ACHN (cell line): ENCODE results near the gene DPP7.

Source experiments
- DNase-seq: peaks from one replicate; pipeline ENCODE4 v3.0.0-alpha.2; 2015
- in situ Hi-C: cut with HindIII; loops from 2 replicates; pipeline ENCODE4 v1.10.0; 2017; ENCODE audit warnings: low sequenced_read_pairs, low pct_ligation_motif_present, low pct_unique_long_range_greater_than_20kb

Gene DPP7

DNA sequence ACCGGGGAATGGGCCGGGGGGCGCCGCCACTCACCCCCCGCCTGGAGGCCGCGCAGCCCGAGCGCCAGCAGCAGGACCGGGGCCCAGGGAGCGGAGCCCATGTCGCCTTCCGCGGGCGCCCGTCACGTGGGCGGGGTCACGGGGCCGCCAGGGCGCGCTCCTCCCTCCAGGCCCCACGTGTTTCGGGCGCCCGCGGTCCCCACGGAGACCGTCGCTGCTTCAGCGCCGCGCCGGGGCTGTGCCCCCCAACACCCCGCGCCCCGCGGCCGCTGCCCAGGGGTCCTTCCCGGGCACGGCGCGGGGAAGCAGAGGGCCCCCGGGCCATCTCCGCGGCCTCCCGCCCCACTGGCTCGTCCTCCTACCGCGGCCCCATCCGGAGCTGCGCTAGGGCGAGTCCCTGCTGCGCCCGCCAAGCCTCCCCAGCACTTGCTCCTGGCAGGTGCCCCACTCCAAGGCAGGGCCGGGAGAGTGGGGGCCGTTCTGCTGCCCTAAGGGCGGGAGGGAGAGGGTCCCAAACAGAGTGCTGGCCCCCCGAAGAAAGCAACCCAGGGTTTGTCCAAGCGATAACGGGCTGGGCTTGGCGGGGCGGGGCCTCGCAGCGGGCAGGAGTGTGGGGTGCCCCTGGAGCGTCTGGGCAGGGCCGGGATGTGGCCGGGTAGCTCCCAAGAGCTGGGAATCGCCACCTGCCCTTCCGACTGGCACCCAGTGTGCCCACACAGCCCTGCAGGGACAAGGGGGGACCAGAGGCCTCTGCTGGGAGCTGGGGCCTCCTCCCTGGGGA, at the start of gene DPP7:
TSS of gene DPP7 (minus strand) at position 121 of the 781 bp plus-strand sequence. CDS start at position 101, 20 bp downstream.
- peak; percentile 49 for DNase-seq
- in situ Hi-C loops, result no loop called here

DNA sequence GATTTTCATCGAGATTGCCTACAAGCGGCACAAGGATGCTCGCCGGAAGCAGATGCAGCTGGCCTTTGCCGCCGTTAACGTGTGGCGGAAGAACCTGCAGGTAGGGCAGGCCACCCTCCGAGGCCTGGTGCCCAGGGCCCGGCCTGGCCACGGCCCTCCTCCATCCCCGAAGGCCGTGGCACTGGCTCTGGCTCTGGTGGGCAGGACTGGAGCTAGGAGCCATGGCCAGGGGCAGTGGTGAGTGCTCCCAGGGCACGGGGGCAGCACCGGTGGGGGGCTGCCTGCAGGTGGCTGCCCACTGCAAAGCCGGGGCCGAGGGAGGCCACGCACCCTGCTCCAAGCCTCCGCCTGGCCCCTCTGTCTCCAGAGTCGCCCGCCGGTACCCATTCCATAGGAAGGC, 49.3 kb upstream of the DPP7 start:
- in situ Hi-C loops, result no loop called here
- no peak for DNase-seq

DNA sequence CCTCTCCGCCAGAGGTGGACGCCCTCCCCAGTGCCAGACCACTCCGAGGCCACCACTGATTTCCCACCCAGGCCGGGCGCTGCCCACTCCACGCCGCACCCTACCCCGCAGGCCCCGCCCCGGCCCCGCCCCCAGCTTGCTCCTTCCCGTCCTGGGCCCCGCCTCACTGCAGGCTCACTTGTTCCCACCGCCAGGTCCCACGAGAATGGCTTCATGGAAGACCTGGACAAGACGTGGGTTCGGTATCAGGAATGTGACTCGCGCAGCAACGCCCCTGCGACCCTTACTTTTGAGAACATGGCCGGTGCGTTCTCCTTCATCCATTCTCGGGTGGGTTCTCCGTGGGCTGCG, 48.8 kb upstream of the DPP7 start:
- no peak for DNase-seq
- in situ Hi-C loops, result no loop called here

DNA sequence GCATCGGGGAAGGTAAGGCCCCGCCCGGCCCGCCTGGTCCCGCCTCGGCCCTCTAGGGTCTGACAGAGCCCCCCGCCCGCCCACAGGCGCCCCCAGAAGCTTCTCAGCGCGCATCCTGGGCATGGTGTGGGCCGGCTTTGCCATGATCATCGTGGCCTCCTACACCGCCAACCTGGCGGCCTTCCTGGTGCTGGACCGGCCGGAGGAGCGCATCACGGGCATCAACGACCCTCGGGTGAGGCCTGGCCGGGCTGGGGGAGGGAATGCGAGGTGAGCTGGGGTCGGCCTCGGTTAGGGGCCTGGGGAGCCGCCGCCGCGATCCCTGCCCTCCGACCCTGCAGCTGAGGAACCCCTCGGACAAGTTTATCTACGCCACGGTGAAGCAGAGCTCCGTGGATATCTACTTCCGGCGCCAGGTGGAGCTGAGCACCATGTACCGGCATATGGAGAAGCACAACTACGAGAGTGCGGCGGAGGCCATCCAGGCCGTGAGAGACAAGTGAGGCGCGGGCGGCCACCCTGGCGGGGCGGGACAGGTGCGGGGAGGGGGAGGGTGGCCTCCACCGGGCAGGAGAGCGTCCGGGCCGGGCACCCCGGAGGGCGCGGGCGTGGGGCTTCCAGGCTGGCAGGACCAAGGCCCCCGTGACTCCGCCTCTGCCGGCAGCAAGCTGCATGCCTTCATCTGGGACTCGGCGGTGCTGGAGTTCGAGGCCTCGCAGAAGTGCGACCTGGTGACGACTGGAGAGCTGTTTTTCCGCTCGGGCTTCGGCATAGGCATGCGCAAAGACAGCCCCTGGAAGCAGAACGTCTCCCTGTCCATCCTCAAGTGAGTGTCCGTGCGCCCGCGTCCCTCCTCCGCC, 48.2 kb upstream of the DPP7 start:
- no peak for DNase-seq
- in situ Hi-C loops, result no loop called here

DNA sequence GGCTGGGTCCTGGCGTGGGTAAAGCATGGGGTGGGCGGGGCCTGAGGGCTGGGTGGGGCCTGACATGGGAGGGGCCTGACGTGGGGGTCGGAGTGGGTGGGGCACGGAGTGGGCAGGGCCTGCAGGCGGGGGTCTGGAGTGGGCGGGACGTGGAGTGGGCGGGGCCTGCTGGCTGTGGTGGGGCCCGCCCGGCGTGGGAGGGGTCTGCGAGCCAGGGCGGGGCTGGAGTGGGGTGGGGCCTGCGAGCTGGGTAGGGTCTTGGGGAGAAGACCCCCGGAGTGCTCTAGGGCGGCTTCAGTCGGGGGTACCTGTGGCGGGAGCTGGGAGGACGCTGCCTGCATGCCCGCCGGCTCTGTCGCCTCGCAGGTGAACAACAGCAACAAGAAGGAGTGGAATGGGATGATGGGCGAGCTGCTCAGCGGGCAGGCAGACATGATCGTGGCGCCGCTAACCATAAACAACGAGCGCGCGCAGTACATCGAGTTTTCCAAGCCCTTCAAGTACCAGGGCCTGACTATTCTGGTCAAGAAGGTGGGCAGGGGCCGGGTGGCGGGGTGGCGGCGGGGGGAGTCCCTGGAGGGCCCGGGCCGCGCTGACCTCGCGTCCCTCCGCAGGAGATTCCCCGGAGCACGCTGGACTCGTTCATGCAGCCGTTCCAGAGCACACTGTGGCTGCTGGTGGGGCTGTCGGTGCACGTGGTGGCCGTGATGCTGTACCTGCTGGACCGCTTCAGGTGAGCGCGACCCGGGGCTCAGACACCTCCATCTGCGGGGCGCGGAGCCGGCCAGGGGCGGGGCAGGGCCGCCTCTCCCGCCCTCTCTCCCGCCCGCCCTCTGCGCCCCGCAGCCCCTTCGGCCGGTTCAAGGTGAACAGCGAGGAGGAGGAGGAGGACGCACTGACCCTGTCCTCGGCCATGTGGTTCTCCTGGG, 47.3 kb upstream of the DPP7 start:
- in situ Hi-C loops, result no loop called here
- DNase-seq, result no peak

DNA sequence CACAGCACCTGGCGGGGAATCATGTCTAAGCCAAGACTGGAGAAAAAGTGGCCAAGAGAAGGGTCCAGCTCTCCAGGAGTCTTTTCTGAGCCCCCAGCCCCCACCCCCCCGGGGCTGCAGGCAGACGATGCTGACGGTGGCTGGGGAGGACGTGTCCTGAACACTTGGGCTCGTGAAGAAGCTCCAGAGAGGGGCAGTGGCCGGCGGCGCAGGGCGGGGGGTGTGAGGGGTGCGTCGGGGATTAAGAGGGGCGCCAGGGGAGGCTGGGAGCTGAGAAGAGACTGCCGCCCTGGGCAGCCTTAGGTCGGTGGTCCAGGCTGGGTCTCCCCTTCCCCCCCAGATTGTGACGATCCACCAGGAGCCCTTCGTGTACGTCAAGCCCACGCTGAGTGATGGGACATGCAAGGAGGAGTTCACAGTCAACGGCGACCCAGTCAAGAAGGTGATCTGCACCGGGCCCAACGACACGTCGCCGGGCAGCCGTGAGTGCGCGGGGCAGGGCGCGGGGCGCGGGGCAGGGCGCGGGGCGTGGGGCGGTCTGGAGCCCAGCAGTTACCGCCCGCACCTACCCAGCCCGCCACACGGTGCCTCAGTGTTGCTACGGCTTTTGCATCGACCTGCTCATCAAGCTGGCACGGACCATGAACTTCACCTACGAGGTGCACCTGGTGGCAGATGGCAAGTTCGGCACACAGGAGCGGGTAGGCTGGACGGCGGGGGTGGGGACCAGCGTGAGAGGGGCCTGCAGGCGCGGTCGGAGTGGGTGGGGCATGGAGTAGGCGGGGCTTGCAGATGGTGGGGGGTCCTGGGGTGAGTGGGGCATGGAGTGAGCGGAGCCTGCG, 46.4 kb upstream of the DPP7 start:
- no peak for DNase-seq
- in situ Hi-C loops, result no loop called here

DNA sequence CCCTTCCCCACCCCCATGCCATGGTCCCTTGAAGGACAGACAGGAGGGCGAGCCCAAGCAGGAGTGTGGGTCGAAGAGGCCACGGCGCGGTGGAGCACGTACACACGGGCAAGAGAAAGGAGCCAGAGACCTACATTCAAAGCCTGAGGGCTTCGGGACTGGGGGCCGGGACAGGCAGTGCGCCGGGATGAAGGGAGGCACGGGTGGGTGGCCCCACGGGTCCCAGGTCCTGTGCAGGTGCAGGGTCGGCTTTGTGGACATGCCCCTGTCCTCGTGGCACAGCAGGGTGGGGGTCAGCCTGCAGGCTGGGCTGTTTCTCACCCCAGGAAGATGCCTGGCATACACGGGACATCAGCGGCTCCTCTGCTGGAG, 45.5 kb upstream of the DPP7 start:
- DNase-seq, result no peak
- in situ Hi-C loops, result no loop called here

DNA sequence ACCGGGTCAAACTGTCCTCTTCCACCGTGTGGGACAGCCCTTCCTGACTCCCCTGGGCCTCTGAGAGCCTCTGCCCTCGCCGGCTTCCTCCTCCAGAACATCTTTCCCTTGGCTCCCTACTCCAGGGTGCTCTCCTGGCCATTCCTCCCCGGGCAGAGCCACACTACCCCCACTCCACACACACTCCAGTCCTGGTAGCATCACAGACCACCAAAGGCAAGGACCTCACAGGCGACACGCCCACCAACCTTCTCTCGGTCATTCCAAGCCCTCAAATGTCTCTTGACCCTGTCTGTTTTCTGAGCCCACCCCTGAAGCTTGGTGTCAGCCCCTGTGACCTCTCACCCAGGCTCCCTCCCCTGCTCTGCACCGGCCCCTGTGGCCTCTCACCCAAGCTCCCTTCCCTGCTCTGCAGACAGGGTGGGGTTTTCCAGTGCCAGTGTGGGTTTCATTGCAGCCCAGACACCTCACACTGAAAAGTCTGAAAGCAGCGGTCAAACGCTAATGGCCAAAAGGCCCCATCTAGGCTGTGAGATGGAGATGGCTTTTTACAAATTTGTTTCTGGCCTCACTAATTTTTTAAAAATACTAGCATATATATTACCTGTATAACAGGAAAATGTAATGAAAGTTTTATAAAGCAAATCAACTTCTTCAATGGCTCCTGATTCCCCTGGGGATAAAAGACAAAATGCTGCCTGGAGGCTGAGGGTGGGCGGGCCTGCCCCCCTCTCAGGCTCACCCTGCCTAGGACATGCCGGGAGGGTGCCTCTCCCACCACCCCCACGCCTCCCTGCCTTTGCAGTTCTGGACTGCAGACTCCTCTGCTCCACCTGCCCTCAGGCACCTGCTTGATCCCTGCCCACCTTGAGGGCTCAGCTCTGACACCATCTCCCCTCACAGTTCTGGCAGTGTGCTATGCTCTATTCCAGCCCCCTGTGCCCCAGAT, 44.8 kb upstream of the DPP7 start:
- in situ Hi-C loops, result no loop called here
- DNase-seq, result no peak

DNA sequence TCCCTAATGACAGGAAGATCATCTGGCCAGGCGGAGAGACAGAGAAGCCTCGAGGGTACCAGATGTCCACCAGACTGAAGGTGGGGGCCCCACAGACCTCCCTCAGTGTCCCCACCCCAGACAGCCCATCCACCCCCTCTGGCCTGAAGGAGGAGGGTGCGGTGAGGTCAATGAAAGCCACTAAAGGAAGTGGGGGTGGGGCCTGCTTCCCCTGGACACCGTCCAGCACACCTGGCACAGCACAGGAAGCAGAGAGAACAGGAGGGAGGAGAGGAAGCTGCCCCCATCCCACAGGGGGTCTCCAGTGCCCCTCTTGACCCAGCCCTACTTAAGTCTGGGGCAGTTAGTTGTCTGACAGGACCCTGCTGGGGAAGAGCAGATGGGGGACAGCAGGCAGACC, 44.1 kb upstream of the DPP7 start:
- DNase-seq, result no peak
- in situ Hi-C loops, result no loop called here

DNA sequence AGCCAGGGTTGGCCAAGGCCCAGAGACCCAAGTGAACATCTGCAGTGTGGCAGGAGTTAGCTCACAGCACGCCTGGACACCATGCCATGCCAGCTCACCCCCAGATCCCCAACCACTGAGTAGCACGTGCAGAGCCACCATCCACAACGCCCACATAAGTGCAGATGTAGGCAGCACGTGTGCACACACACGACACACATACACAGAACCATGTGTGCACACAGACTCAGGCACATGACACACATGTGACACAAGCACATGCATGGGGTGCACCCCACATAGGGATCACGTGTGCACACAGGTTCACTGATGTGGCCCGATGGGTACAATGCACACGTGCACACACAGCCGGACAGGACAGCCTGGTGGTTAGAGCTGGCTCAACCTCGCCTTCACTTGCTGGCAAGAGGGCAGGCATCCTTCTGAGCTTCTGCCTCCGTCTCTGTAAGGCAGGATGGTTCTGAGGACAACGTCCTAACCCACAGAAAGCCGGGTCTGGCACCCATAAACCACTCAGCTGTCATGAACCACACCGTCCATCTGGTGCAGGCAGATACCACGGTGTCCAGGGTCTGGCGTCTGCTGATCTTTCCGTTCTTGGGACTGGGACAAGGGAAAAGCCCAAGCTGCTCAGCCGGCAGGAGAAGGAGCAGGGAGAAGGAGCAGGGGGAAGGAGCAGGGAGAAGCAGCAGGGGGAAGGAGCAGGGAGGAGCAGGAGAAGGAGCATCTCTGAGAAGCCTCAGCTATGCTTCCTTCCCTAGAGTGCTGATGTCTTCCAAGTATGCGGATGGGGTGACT, 43.3 kb upstream of the DPP7 start:
- no peak for DNase-seq
- in situ Hi-C loops, result no loop called here

DNA sequence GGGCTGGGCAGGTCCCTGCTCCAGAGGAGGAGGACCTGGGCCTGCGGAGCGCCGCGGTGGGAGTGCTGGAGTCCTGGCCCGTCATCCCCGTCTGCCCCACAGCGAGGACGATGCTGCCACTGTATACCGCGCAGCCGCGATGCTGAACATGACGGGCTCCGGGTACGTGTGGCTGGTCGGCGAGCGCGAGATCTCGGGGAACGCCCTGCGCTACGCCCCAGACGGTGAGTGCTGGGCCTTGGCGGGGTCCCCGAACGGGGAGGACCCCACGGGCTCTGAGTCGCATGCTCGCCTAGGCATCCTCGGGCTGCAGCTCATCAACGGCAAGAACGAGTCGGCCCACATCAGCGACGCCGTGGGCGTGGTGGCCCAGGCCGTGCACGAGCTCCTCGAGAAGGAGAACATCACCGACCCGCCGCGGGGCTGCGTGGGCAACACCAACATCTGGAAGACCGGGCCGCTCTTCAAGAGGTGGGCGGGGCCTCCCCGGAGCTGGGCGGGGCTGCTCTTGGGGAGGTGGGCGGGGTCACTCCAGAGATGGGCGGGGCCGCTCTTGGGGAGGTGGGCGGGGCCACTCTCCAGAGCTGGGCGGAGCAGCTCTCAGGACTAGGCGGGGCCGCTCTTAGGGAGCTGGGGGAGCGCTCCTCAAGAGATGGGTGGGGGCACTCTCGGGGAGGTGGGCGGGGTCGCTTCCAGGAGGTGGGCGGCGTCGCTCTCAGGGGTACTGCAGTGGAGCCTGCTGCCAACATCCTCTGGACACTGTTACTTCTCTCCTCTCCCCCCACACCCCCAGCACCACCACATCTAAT, 42.2 kb upstream of the DPP7 start:
- no peak for DNase-seq
- in situ Hi-C loops, result no loop called here

DNA sequence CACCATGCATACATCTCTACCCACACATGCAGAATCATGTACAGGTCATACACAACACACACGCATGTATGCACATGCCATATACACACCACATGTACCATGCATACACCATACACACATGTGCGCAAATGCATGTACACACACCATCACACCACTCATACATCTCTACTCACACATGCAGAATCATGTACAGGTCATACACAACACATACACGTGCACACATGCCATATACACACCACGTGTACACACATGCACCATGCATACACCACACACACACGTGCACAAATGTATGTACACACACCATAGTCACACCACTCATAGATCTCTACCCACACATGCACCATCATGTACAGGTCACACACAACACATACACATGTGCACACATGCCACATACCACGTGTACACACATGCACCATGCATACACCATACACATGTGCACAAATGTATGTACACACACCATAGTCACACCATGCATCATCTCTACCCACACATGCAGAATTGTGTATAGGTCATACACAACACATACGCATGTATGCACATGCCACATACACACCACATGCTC, 38.4 kb upstream of the DPP7 start:
- DNase-seq, result no peak

DNA sequence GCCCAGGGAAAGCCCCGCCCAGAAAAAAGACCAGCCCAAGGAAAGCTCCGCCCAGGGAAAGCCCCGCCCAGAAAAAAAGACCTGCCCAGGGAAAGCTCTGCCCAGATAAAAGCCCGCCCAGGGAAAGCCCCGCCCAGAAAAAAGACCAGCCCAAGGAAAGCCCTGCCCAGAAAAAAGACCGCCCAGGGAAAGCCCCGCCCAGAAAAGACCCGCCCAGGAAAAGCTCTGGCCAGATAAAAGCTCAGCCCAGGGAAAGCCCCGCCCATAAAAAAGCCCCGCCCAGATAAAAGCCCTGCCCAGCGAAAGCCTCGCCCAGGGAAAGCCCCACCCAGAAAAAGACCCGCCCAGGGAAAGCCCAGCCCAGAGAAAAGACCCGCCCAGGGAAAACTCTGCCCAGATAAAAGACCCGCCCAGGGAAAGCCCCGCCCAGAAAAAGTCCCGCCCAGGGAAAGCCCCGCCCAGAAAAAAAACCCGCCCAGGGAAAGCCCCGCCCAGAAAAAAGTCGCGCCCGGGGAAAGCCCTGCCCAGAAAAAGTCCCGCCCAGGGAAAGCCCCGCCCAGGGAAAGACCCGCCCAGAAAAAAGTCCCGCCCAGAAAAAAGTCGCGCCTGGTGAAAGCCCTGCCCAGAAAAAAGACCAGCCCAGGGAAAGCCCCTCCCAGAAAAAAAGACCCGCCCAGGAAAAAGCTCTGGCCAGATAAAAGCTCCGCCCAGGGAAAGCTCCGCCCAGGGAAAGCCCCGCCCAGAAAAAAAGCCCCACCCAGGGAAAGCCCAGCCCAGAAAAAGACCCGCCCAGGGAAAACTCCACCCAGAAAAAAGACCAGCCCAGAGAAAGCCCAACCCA, 36.3 kb upstream of the DPP7 start:
- in situ Hi-C loops, result no loop called here
- peak; percentile 51 for DNase-seq

More for the DNA sequence above, 38.4 kb upstream of the DPP7 start:
- in situ Hi-C loops, result no loop called here

DNA sequence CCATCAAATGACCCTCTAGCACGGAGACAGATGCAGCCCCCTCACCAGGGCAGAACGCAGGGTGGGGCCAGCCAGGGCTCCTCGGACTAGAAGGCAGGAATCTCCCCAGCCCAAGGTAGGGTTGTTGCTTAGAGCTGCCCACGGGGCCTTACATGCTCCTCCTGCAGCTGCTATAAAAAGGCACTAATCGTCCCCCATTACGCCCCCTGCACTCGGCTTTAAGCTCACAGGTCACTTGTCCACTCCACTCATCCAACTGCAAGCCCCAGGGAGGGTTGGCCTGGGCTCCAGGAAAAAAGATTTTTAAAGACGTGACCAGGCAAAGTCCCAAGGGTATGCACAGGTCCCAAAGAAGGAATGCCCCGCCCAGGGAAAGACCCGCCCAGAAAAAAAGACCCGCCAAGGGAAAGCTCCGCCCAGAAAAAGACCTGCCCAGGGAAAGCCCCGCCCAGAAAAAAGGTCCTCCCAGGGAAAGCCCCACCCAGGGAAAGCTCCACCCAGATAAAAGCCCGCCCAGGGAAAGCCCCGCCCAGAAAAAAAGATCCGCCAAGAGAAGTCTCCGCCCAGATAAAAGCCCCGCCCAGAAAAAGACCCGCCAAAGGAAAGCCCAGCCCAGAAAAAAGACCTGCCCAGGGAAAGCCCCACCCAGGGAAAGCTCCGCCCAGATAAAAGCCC, 35.5 kb upstream of the DPP7 start:
- in situ Hi-C loops, result no loop called here
- DNase-seq, result no peak
